DMS79 treated with DMSO at 0.1 percent for 48 hours (cell line): ENCODE results near the gene UBAC2.
A peak's percentile ranks its signal among the peaks of the same experiment; 100 is the strongest.

Experiments used
- DNase-seq: peaks from one replicate; lab custom pipeline; 2025; lab: John Stamatoyannopoulos, UW

UBAC2 gene

GRCh38 chr13:99296398-99296797, 95.7 kb downstream of the UBAC2 start:
- DNase-seq = no peak

- no peak for DNase-seq
Observed at GRCh38 chr13:99297331-99297730, 96.7 kb downstream of the UBAC2 start.

- DNase-seq = no peak
Observed at GRCh38 chr13:99298056-99298455, 97.4 kb downstream of the UBAC2 start.

GRCh38 chr13:99299256-99299919, 98.7 kb downstream of the UBAC2 start:
- DNase-seq = no peak

GRCh38 chr13:99299920-99300341, 99.3 kb downstream of the UBAC2 start:
- peak; percentile 99 for DNase-seq

- DNase-seq = no peak
Observed at GRCh38 chr13:99301056-99301838, 100.6 kb downstream of the UBAC2 start.

GRCh38 chr13:99301913-99302636, 101.4 kb downstream of the UBAC2 start:
- no peak for DNase-seq

GRCh38 chr13:99302637-99303505, 102.2 kb downstream of the UBAC2 start:
- no peak for DNase-seq

- DNase-seq = no peak
Observed at GRCh38 chr13:99303863-99304521, 103.3 kb downstream of the UBAC2 start.

GRCh38 chr13:99304541-99304940, 103.9 kb downstream of the UBAC2 start:
- no peak for DNase-seq

- DNase-seq = no peak
Observed at GRCh38 chr13:99305158-99305557, 104.5 kb downstream of the UBAC2 start.

GRCh38 chr13:99305566-99305965, 104.9 kb downstream of the UBAC2 start:
- no peak for DNase-seq

GRCh38 chr13:99307247-99307646, 106.6 kb downstream of the UBAC2 start, which contains the start of gene GPR183:
GPR183 (minus strand) TSS chr13:99307399; CDS start chr13:99296145, 11,254 bp downstream.
- DNase-seq = no peak

GRCh38 chr13:99307648-99308339, 107.1 kb downstream of the UBAC2 start:
- DNase-seq = peak; percentile 17

- no peak for DNase-seq
Observed at GRCh38 chr13:99308471-99309087, 107.9 kb downstream of the UBAC2 start.

GRCh38 chr13:99310382-99311031, 109.9 kb downstream of the UBAC2 start:
- DNase-seq = no peak

- DNase-seq = no peak
Observed at GRCh38 chr13:99311137-99311536, 110.5 kb downstream of the UBAC2 start.

- no peak for DNase-seq
Observed at GRCh38 chr13:99311748-99312492, 111.3 kb downstream of the UBAC2 start.

GRCh38 chr13:99312493-99312883, 111.8 kb downstream of the UBAC2 start:
- DNase-seq = peak; percentile 94
